ENCODE results near the gene SNX6.

DNA sequence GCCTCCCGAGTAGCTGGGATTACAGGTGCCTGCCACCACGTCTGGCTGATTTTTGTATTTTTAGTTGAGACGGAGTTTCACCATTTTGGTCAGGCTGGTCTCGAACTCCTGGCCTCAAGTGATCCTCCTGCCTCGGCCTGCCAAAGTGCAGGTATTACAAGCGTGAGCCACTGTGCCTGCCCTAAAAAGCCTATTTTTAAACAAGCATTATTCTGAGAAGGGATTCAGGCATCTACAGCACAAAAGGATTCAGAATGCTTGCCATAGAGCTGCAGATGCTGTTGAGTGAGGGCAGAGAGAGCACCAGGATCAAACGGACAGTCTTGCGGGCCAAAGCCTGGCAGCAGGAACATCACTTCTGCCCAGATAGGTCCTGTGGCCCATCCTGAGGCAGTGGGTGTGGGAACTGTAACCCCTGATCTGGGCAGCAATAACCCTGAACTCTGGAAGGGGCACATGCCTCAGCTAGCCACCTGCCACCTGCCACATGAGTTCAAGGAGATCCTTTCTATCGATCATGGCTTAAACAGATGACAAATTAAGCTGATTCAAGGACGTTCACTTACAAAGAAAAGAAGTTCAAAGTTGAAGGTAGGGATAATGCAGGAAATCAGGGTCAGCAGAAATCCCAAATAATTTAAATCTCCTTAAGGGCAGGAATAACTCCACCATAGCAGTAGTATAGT, 16.8 kb upstream of the SNX6 start:
- TF ChIP-seq RAD21 (IDR thresholded peaks at IDR 0.05; ENCODE audit: low read depth) (no peak), USF1 (IDR thresholded peaks at IDR 0.05) (no peak), TEAD4 (IDR thresholded peaks at IDR 0.05) (no peak), YY1 (IDR thresholded peaks at IDR 0.05; ENCODE audit: low read depth) (no peak), REST (IDR thresholded peaks at IDR 0.05; ENCODE audit: low read depth) (no peak), ZBTB7A (IDR thresholded peaks at IDR 0.05; ENCODE audit: low read depth) (no peak), TAF1 (IDR thresholded peaks at IDR 0.05; ENCODE audit: low read depth) (no peak), EP300 (IDR thresholded peaks at IDR 0.05; ENCODE audit: borderline replicate concordance) (no peak)

Data from Ishikawa (cell line).